ENCODE measurements around the gene NGEF.

NGEF gene

DNA sequence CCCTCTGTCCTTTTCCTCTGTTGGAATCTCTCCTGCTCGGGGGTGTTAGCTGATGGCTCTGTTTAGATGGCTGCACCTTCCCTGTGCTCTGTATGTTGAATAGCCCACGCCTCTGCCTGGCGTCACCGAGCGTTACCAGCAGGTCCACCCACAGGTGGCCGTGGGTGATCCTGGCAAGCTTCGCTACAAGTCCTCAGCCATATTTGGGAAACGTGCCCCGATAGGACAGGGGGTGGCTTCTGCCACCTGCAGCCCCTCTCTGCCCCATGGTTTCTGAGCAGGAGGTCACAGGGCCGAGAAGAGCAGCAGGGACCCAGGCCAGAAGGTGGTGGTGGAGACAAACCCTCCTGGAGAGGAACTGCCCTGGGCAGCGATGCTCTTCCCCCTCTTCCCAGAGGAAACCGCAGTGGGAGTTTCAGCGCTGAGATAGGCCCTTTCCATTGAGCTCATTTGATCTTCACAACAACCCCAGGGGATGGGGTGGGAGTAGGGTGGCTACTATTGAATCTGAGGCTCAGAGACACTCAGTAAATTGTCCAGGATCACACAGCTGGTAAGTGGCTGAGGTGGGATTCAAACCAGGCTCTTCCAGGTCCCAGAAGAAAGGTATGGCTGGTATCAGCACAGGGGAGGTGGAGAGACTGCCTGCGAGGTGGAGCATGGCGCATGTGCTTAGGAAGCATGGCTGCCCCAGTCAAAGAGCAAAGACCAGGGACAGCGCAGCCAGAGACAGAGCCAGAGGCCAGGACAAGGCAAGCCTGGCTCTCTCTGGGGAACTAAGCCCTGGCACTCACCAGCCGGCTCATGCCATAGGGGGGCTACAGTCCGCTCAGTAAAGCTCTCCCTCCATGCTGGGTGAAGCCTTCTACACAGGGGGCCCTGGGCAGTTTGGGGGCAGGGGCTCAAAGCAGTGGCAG is 15.0 kb downstream of the NGEF start:
- DNase-seq: no peak

DNA sequence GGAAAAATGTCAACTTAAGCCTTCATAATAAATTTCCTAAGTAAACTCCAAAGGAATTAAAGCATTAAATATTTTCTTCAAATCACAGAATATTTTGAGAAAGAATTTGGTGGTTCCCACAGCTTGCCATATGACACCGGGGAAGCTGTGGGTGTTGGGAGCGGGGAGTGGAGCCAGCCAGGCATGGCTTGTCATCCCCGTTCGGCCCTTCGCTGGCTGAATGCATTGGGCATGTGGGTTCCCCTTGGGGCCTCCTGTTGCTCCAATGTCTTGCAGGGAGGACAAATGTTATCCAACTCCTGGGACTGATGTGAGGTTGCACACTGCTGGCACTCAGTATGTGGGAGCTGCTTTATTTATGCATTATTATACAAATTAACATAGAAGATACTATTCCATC is 18.6 kb downstream of the NGEF start:
- DNase-seq: no peak

DNA sequence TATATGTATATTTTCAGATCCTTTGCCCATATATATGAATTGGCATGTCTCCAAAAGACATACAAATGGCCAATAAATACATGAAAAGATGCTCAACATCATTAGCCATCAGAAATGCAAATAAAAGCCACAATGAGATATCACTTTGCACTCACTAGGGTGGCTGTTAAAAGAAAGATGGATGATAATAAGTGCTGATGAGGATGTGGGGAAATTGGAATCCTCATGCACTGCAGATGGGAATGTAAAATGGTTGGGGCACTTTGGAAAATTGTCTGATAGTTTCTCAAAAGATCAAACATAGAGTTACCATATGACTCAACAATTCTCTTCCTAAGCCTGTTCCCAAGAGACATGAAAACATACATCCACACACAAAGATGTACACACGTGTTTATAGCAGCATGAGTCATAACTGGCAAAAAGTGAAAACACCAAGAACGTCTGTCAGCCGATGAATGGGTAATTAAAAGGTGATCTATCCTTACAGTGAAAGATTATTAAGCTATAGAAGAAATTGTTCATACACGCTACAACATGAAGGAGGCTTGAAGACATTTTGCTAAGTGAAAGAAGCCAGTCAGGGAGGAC is 19.7 kb downstream of the NGEF start:
- DNase-seq: no peak

DNA sequence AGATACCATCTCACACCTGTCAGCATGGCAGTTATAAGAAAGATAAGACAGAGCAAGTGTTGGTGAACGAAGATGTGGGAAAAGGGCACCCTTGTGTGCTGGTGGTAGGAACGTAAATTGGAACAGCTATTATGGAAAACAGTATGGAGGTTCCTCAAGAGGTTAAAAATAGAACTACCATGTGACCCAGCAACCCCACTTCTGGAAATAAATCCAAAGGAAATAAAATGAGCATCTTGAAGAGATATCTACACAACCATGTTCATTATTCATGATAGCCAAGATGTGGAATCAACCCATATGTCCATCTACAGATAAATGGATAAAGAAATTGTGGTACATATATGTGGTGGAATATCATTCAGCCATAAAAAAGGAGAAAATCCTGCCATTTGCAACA is 26.9 kb downstream of the NGEF start:
- no peak for DNase-seq

DNA sequence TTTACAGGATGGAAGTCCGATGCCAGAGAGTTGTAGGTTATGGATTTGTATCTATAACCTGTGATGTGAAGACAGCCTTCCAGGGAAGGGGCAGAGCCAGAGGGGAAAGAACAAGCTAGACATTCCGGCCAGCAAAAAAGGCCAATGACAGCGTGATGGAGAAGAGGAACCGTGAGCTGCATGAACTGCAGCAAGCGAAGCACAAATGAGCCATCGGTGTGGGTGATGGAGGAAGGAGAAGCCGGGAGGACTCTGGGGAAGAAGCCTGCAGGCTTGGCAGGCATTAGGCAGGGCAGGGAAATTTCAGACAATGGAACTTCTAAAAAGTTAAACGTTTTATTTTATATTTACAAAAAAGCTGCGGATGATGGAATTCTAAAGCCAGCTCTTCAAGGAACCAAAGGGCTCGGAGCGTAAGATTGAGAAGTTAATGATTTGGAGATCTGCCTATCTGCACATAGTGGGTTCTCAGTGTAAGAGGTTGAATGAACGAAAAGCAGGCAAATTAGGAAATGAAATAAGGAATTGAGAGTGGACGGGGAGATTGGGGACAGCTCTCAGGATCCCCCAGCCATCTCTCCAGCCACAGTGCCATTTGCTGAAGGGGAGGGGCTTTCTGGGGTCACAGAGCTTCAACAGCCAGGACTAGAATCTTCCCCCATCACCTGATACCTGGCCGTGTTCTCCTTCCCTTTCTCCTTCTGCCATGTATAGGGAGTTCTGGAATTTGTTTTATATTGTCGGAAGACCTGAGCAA is 28.4 kb downstream of the NGEF start:
- DNase-seq: no peak

DNA sequence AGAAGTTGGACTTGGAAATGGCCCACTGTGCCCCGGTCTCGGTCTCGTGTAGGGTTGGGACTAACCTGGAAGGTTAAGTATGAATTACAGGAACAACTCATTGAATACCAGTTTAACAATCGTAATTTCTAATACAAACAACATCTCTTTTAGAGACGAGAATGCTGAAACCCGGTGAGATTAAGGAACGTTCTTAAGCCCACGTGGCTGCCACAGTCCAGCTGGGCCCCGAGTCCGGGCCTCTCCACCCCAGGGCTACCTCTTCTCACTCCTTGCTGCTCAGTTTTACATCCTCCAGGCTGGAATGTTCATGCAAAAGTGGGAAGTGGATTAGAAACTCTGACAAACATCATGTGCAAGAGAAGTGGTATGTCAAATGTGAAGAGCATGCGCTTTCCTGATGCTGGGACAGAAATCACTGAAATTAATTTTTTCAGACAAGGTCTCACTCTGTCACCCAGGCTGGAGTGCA is 29.4 kb downstream of the NGEF start:
- no peak for DNase-seq

DNA sequence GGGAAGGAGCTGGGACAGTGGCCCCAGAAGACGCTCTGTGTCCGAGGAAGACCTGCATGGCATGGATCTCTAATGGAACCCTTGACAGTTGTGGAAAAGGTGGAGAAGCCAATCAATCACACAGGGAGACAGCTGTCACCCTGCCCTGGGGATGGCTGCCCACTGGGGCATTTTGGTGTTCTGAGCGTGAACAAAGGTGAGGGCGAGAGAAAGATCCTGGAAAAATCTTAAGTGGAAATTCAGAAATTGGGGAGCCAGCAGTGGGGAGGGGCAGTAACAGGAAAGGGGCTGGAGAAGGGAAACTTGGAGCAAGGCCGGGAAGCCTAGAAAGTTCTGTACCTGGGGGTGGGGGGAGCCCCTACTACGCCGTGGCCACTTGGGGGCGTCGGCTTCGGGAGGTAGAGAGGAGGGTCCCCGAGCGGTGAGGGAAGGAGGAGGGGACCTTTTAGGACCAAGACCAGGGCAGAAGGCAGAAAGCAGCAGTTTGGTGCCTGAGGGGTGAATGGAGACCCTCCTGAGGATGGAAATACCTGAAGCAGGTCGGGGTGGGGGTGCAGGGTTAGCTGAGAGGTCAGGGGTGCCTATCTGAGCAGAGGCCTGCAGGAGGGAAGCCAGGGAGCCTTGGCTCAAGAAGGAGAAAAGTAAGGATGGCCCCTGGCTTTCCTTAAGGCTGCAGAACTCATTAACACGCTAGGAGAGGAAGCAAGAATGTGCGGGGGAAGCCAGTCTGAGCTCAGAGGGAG is 30.0 kb downstream of the NGEF start:
- DNase-seq: no peak

DNA sequence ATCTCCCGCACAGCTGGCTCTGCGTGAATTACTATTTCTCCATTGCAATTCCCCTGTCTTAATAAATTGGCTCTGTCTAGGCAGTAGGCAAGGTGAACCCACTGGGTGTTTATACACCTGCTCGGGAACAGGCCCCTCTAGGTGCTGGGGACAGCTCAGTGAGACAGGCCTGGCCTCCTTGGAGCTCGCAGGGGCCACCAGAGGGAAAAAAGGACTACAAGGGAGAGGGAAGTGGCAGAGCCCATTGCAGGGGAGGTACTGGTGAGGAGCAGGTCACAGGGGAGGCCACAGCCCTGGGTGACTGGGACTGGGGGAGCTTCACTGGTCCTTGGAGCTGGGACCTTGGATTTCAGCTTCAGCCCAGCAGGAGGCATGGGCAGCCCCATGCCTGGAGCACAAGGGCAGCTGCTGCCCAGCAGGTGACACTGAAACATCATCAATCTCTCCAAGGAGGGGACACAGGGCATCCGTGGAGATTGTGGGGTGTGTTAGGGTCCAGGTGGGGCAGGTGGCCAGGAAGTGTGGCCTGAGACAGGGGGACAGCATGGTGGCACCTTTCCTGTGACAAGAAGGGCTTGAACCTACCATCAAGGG is 31.2 kb downstream of the NGEF start:
- DNase-seq: no peak

DNA sequence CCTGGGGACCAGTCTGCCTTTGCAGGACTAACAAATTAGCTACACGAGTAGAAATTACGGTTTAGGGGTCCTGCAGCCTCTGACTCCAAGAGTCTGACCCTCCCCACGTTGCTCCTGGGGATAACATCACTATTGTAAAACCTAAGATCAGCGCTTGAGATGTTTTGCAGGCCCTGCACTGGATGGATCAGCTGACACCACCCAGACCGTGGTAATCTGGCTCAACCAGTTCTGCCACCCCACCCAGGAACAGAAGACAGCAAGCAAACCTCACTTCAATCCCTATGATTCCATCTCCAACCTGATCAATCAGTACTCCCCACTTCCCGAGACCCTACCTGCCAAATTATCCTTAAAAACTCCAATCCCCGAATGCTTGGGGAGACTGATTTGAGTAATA is 31.7 kb downstream of the NGEF start:
- no peak for DNase-seq

DNA sequence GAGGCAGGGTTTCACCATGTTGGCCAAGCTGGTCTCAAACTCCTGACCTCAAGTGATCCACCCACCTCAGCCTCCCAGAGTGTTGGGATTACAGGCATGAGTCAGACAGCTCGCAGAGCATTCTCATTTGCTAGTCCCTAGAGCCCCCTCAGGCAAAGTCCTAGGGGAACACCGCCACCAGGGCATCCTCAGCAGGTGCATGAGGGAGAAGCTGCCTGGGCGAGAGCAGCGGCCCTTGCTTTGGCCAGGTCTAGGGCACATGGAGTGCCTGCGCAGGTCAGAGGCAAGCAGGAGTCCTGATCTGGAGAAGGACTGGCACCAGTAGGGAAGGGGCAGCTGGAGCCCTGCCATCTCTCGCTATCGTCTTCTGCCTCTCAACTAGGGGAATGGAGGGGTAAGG is 32.4 kb downstream of the NGEF start:
- no peak for DNase-seq

DNA sequence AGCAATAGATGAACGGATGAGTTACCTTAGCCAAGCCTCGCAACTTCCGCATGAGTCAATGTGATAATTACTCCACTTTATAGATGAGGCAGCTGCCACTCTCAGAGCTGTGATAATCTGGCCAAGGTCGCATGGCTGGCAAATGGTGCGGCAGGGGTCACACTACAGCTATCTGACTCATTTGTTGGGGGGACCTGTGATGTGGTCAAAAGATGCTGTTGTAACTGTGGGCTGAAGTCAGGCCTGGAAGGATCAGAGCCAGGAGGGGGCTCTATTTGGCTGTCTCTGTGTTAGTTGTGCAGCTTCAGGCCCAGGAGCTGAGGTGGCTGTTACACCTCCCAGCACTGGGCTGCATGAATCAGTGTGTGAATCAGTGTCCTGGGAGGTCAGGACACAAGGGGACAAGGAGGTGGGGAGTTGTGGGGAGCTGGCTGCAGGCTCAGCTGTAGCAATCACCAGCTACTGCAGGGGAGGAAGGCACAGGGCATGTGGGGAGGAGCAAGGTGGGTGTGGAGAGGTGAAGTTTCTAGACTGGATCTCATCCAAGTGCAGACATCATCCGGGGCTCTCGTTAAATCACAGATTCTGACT is 33.1 kb downstream of the NGEF start:
- DNase-seq: no peak

DNA sequence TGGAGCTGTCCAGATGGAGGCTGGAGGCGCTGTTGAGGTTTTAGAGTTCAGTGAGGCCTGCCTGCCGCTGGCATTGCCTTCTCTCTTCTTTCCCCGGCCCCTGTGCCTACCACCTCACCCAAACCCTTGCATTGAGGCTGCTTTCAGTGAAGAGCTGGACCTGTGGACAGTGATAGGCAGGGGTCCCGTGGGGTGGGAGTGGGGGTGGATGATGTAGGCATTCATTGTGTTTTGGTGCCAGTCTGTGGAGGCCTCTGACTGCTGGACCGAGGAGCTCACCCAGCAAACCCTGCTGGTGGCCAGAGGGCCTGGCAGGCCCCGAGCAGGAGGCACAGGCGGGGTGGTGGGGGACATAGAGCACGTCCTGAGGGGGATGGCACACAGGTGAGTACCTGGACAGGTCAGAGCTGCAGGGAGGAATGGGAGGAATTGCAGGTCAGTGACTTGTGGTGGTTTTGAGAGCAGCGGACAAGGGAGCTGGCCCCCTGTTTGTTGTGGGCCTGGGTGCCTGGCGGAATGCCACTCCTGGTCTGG is 35.6 kb downstream of the NGEF start:
- no peak for DNase-seq

DNA sequence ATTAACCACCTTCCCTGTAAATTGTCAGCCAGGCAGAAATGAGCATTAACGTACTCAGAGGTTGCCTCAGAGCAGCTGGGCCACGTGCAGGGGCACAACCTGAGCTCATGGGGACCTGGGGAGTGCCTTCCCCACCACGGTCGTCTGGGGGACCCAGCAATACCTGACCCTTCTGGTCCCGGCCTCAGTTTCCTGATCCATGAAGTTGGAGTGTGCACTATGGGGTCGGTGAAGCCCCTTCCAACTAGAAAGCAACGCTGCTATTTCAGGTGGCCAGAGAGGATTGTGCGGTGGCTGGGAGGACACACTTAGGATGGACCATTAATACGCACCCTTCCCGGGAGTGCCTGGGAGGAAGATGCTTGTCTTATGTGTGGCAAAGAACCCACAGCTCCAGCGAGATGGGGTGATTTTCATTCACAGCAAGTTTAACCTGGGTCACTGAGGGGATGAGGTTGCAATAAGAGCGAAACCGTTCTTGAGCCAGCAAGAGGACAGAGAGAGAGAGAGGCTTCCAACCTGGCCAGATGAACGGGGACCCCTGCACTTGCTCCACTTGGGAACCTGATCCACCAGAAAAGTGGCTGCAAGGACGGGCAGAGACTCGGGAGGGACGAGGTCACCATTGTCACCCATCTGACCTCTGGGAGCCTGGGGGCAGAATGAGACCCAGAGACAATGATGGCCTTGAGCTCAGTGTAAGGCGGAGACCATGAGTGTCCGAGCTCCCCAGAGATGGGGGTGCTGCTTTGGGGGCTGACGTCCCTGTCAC is 36.2 kb downstream of the NGEF start:
- no peak for DNase-seq

DNA sequence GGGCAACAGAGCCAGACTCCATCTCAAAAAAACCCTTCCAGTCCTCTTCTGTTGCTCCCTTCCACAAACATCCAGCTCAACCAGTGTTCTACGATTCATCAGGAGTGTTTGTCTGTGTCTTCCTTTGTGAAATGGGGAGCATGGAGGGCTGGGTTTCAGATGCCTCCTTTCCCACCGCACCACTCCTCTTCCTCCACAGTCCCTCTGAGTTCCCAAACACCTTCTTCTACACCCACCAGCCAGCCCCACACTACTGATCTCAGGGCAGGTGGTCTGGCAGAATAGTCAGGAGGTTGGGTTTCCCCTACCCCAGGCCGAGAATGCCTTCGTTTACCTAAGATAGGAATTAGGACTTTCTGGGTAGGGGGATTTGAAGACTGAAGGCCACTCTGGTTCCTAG is 36.9 kb downstream of the NGEF start:
- no peak for DNase-seq

DNA sequence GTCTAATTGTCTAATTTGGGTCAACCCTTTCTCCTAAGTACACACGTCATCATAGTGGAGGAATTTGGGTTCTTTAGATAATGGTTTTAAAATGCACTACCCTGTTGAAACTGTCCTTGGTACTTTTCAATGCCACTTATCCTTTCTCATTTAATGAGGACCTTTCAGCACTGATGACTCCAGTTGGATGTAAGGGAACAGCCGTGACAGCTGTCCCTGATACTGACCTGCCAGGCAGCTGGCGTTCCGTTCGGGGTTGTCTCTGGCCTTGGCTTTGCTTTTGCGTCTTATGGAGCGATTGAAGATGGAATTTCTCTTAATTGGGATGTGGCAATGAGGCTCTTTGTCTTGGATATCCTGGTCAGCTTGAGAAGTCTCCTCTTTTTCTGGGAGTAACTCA is 38.7 kb downstream of the NGEF start:
- DNase-seq: no peak

DNA sequence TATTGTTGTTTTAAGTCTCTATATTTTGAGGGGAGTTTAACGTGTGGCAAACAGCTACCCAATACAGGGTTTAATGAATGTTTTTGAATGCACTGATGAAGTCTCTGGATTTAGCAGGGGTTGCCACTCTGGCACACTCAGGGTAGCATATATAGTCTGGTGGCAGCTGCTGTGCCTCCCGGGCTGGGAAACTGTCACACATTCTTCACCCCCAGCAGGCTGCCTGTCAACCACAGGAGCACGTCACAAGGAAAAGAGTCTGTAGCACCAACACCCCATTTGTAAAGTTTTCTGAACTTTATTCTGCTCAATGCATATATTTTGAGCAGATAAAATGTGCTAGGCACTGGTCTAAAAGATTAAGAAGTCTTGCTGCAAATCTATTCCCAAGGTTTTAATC is 39.3 kb downstream of the NGEF start:
- DNase-seq: no peak

DNA sequence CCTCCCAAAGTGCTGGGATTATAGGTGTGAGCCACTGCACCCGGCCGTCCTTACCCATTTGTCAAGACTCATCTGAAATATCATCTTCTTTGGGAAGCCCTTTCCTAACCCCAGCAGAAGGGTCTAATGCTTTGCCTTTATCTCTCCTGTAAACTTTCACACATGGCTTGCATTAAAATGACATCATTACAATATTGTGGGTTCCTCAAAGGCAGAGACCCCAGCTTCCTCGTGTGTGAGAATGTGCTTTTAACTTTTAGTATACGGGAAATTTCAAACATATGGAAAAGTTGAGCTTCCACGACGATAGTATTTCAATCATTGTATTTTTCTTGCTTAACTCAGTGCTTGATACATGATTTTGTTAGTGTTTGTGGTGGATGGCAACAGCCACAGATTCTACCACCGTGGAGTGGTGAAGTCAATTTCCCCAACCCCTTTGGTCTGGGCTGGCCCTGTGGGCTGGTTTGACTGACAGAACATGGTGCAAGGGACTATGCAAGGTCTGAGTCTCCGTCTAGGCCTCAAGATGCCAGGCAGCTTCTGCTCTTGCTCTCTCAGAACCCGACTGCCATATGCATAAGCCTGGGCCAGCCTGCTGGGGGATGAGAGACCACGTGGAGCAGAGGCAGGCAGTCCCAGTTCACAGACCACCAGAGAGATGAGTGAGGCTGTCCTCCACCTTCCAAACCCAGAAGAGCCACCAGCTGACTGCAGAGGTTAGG is 39.9 kb downstream of the NGEF start:
- no peak for DNase-seq

DNA sequence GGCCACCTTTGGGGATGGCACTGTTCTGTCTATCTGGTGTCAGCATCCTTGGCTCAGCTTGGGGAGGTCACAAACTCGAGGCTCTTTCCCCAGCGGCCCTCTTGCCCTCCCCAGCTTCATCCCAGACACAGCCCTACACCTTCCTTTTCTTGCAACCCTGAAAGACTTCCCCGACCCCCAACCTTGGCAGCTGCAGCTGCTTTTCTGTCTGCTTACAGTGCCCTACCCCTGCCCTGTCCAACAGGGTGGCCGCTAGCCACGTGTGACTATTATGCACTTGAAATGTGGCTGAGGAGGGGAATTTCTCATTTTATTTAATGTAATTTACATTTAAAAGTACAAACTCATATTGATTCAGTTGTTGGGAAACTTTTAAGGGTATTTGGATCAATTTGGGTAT is 41.3 kb downstream of the NGEF start:
- no peak for DNase-seq

DNA sequence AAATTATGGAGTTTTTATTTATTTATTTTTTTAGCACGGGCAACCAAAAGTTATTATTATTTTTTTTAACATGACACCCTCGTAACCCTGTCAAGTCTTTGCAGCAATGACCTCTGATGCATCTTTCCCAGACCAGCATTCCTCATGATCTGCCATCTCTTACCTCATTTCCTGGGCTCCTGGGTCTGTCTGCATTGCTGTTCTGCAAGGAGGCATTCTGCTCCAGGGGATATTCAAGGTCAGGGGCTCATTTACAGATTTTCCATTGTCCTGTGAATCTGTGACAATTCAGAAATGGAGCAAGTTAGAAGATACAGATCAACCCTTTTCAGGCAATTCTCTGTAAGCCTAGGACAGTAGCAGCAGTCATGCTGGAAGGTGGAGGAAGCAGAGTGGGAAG is 43.0 kb downstream of the NGEF start:
- DNase-seq: no peak

DNA sequence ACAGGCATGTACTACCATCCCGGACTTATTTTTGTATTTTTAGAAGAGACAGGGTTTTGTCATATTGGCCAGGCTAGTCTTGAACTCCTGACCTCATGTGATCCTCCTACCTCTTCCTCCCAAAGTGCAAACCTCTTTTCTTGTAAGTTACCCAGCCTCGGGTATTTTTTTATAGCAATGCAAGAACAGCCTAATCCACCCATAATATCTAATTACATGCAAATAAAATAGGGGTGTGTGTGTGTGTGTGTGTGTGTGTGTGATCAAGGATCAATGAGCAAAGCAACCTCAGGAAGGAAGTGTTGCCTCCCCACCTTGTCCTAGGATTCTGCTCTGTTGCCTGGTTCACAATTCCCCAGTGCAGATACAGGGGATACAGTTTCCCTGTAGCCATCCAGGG is 45.6 kb downstream of the NGEF start:
- no peak for DNase-seq

DNA sequence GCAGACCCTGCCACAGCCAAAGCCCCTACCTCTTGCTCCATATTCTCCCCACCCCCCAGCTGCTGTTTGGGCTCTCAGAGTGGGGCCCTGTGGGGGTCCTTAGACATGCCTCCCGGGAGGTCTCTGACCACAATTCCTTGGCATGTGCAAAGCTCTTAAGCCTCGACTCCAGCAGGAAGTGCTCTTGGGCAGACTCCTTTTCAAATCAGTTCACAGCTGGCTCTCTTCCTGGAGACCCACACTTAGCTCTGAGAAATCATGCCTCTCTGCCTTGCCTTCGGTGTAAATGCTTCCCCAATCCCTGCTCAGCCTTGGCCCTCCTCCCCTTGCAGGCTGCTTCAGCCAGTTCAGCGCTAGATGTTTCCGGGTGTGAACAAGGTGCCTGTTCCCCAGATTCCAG is 46.9 kb downstream of the NGEF start:
- DNase-seq: no peak
